Astrocyte (in vitro differentiated cells and primary cell): ENCODE results near the gene TMPRSS7.

Source experiments
- EZH2 ChIP-seq: IDR thresholded peaks from 2 replicates; pipeline ENCODE4 v1.6.1; 2012; ENCODE audit warnings: mild to moderate bottlenecking, low read length, inconsistent platforms; ENCODE audit not compliant: insufficient read depth
- TF ChIP-seq, protein P1 (sequence below): IDR thresholded peaks from 2 replicates; pipeline ENCODE4 v1.5.1; 2011; ENCODE audit warnings: low read depth, mild to moderate bottlenecking, inconsistent platforms, low read length, moderate library complexity; ENCODE audit not compliant: insufficient read depth

DNA sequence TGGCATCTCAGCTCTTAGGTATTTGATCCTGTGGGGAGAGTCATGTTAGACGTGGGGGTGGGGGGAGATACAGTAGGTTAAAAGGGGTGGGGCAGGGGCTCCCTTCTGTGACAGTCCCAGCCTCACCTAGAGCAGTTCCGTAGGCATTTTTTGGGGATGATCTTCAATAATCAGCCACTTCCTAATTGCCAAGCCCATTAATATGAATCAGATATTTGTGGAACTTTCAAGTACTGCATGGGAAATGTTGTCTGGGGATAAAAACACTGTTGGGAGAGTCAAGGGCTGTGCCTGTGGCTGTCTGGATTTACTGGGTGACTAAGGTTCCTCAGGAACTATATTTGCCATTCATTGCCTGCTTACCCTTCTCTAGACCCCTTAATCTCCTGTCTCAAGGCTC is 61.2 kb downstream of the TMPRSS7 start:
- TF ChIP-seq, protein P1, sequence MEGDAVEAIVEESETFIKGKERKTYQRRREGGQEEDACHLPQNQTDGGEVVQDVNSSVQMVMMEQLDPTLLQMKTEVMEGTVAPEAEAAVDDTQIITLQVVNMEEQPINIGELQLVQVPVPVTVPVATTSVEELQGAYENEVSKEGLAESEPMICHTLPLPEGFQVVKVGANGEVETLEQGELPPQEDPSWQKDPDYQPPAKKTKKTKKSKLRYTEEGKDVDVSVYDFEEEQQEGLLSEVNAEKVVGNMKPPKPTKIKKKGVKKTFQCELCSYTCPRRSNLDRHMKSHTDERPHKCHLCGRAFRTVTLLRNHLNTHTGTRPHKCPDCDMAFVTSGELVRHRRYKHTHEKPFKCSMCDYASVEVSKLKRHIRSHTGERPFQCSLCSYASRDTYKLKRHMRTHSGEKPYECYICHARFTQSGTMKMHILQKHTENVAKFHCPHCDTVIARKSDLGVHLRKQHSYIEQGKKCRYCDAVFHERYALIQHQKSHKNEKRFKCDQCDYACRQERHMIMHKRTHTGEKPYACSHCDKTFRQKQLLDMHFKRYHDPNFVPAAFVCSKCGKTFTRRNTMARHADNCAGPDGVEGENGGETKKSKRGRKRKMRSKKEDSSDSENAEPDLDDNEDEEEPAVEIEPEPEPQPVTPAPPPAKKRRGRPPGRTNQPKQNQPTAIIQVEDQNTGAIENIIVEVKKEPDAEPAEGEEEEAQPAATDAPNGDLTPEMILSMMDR: no peak
- TF ChIP-seq EZH2: no peak
